Neutrophil (primary cell): ENCODE data around the gene MADD.

Experiments
- H3K27ac ChIP-seq: fragments of 200-600 bp; sonication (generic); 2 replicates; pipeline ENCODE4 v1.5.1; 2016; ENCODE audit warnings: mild to moderate bottlenecking, moderate library complexity
- H3K27me3 ChIP-seq: fragments of 200-600 bp; sonication (generic); 2 replicates; pipeline ENCODE4 v1.6.0; 2016; ENCODE audit warnings: mild to moderate bottlenecking
- H3K36me3 ChIP-seq: fragments of 200-600 bp; sonication (generic); 2 replicates; pipeline ENCODE4 v1.5.1; 2017
- H3K4me1 ChIP-seq, 2 experiments: fragments of 200-600 bp in 1 of 2; sonication (generic) in 1 of 2; 1 replicate in 1 of 2; 2 replicates in 1 of 2; pipeline versions ENCODE4 v1.5.1 to v1.6.1; 2013 to 2016; ENCODE audit warnings: low read depth in 1 of 2, low read length in 1 of 2, mild to moderate bottlenecking in 1 of 2, moderate library complexity in 1 of 2; ENCODE audit not compliant: control insufficient read depth in 1 of 2, insufficient read depth in 1 of 2
- H3K4me3 ChIP-seq, 2 experiments: fragments of 200-600 bp in 1 of 2; sonication (generic) in 1 of 2; 1 replicate in 1 of 2; 2 replicates in 1 of 2; pipeline ENCODE4 v1.5.1; 2013 to 2016; ENCODE audit warnings: low read depth in 1 of 2, low read length in 1 of 2, mild to moderate bottlenecking in 1 of 2, moderate library complexity in 1 of 2
- H3K9me3 ChIP-seq: fragments of 200-600 bp; sonication (generic); 2 replicates; pipeline ENCODE4 v1.5.1; 2016
- CTCF ChIP-seq: fragments of 200-600 bp; sonication (generic); IDR thresholded peaks from 2 replicates; pipeline ENCODE4 v1.5.1; 2016; ENCODE audit warnings: antibody characterized with exemption

Gene MADD

GRCh38 chr11:47375020-47375419 lies 105.1 kb downstream of the MADD start:
- H3K4me1 ChIP-seq: peaks cover 71 to 72% of the 10 kb centered on the region in 2 experiments
- H3K27ac ChIP-seq: peak overlapping the region; percentile 99
- no peaks in the 10 kb centered on the region for H3K9me3 ChIP-seq
- peak overlapping the region; percentile 92 to 97 for H3K4me3 ChIP-seq
- no peaks in the 10 kb centered on the region for H3K27me3 ChIP-seq
- peaks cover 72% of the 10 kb centered on the region for H3K36me3 ChIP-seq
- no peak for TF ChIP-seq CTCF

DNA sequence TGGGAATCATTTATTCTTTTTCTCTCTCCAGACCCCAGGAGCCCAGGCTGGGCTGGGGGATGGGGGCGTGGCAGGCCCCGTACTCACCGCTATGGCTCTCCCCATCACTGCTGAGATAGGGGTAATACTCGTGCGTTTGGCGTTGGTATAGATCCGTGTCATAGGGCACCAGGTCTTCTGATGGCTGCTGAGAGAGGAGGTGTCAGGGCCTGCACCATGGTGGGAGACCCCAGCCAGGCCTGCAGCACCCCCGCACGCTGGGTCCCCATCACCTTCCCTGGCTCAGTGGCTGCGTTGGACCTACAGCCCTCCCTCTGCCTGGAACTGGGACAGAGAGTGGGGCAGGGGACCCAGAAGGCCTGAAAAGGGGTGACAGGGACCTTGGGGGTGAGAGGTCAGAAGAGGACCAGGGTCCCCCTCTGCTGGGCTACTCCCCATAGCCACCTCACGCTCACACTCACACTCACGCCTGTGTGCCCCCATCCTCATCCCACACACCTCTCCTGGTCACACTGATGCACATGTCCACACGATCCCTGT lies 105.7 kb downstream of the MADD start:
- Histone ChIP-seq H3K36me3 (peaks cover 66% of the 10 kb centered on the region), H3K9me3 (no peaks in the 10 kb centered on the region), H3K4me3 (peak overlapping the region; percentile 92 to 97), H3K27ac (peak overlapping the region; percentile 99), H3K27me3 (no peaks in the 10 kb centered on the region), H3K4me1 (peaks cover 71 to 72% of the 10 kb centered on the region in 2 experiments)
- TF ChIP-seq CTCF: no peak

- peak overlapping the region; percentile 92 to 97 for H3K4me3 ChIP-seq
- peaks cover 71 to 75% of the 10 kb centered on the region in 2 experiments for H3K4me1 ChIP-seq
These were observed 106.2 kb downstream of the MADD start for GRCh38 chr11:47376107-47376524.

DNA sequence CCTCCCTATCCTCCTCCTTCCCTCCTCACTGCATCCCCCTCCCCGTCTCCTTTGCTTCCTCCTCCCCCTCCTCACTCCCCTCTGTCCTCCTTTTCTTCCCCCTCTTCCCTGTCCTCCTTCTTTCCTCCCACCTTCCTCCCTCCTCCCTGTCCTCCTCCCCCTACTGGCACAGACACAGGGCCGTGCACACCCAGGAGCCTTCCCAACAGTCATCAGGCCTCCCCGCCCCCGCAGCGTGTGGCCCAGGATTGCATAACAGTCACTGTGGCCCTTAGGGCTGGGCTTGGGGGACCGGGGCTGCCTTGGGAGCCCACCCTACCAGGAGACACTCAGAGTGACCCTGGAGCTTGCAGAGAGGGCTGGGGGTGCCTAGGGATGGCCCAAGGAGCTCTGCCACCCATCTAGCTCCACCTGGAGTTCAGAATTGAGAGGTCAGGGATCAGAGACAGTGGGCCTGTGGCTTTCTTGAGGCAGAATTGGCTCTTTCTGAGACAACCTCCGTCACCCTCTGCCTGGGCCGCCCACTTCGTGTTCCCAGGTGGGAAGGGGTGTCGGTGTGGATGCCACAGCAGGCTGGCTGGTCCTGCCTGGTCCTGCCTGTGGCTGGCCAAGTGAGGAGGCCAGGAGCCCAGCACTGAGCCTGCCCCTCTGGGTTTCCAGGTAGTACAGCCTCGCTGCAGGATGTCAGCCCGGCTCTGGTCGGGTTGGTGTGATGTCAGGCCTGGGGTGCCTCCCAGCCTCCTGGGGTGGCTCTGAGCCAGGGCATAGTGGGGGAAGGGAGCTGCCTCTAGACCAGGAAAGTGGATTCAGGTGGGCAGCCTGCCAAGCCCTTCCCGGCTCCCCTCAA lies 106.8 kb downstream of the MADD start:
- Histone ChIP-seq H3K4me3 (peak overlapping the region; percentile 92 to 97), H3K36me3 (peaks cover 57% of the 10 kb centered on the region), H3K9me3 (no peaks in the 10 kb centered on the region), H3K27me3 (no peaks in the 10 kb centered on the region), H3K27ac (peak overlapping the region; percentile 99), H3K4me1 (peaks cover 67 to 72% of the 10 kb centered on the region in 2 experiments)
- TF ChIP-seq CTCF: peak; percentile 28

More at GRCh38 chr11:47376107-47376524, 106.2 kb downstream of the MADD start:
- Histone ChIP-seq H3K27me3 (no peaks in the 10 kb centered on the region), H3K36me3 (peaks cover 61% of the 10 kb centered on the region), H3K27ac (peak overlapping the region; percentile 99), H3K9me3 (no peaks in the 10 kb centered on the region)
- TF ChIP-seq CTCF: no peak

GRCh38 chr11:47377571-47378009 lies 107.7 kb downstream of the MADD start:
- peaks cover 57% of the 10 kb centered on the region for H3K36me3 ChIP-seq
- no peak for TF ChIP-seq CTCF
- peaks cover 67 to 68% of the 10 kb centered on the region in 2 experiments for H3K4me1 ChIP-seq
- H3K27me3 ChIP-seq: no peaks in the 10 kb centered on the region
- H3K4me3 ChIP-seq: peak overlapping the region; percentile 92 to 97
- H3K27ac ChIP-seq: peak overlapping the region; percentile 99
- H3K9me3 ChIP-seq: no peaks in the 10 kb centered on the region
